C4-2B (cell line): ENCODE data around the gene RNU5B-1.

Experiments
- ZFX ChIP-seq: fragments of 450-650 bp; IDR thresholded peaks from 2 replicates; pipeline ENCODE4 v1.6.1; 2017
- TF ChIP-seq, protein P1 (sequence below): fragments of 450-650 bp; conservative IDR thresholded peaks from 2 replicates; pipeline ENCODE4 v1.5.1; 2017; ENCODE audit warnings: mild to moderate bottlenecking

DNA sequence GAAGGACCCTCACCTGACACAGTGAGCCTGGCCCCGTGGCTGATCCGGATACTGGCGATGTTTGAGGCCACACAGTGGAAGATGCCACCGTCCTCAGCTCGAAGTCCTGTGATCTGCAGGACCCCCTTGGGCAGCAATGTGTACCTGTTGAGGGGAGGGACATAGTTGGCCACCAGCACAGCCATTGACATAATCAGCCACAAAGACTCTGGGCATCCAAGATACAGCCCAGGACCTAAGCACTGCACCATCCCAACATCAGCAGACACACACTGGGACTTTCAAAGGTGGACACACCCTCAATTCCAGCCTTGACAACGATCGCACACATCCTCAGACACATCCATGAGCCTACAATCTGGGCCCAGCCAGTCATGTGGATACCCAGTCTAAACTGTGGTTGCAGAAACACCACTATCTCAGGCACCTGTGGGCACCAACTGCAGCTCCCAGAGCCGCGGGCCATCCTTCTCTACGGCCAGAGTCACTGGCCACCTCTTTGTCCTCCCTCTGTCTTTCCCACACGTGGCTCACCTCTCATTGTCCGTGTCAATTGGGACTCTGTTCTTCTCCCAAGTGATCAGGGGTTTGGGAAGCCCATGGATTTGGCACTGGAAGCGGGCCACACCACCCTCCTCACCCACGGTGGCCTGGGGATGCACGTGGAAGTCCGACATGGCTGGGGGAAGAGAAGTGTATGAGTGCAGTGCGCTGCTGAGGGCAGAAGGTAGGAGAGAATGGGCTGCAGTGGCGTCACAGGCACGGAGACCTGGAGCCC, 31.0 kb downstream of the RNU5B-1 start:
- TF ChIP-seq, protein P1, sequence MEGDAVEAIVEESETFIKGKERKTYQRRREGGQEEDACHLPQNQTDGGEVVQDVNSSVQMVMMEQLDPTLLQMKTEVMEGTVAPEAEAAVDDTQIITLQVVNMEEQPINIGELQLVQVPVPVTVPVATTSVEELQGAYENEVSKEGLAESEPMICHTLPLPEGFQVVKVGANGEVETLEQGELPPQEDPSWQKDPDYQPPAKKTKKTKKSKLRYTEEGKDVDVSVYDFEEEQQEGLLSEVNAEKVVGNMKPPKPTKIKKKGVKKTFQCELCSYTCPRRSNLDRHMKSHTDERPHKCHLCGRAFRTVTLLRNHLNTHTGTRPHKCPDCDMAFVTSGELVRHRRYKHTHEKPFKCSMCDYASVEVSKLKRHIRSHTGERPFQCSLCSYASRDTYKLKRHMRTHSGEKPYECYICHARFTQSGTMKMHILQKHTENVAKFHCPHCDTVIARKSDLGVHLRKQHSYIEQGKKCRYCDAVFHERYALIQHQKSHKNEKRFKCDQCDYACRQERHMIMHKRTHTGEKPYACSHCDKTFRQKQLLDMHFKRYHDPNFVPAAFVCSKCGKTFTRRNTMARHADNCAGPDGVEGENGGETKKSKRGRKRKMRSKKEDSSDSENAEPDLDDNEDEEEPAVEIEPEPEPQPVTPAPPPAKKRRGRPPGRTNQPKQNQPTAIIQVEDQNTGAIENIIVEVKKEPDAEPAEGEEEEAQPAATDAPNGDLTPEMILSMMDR = no peak
- TF ChIP-seq ZFX = no peak
